Heart right ventricle (tissue), 16 donors: Measurements from ENCODE around the gene PRKACG. TPM values are rescaled to one million over a fixed set of nuclear protein-coding genes. Genes with fewer than 3 reads are reported as not detected.
"Not testable (repeated sequence)": the region's sequence is repeated elsewhere in the genome, so short reads cannot be mapped to it uniquely, and the experiment has no call there.

Experiments used
- ATAC-seq, 8 donors: fragments of 200-7000 bp; cut with Tn5 transposase; one replicate each; pipeline ENCODE4 v1.9.1; 2020; ENCODE audit warnings: mild to moderate bottlenecking in 8 of 8, moderate library complexity in 8 of 8, moderate number of reproducible peaks in 1 of 8
- DNase-seq, 2 donors: peaks; one replicate each; pipeline ENCODE4 v3.0.0-alpha.2; 2020
- H3K27ac ChIP-seq, 10 donors: fragments of 200-600 bp; sonication (generic) in 2 of 10; one replicate each; pipeline versions ENCODE4 v1.5.0 to v1.8.0; 2020 to 2022; ENCODE audit warnings: mild to moderate bottlenecking in 3 of 10
- H3K27me3 ChIP-seq, 7 donors: fragments of 200-600 bp; one replicate each; pipeline ENCODE4 v1.8.0; 2021 to 2022; ENCODE audit warnings: mild to moderate bottlenecking in 2 of 7
- H3K36me3 ChIP-seq, 9 donors: fragments of 200-600 bp; sonication (generic) in 1 of 9; one replicate each; pipeline versions ENCODE4 v1.5.0 to v1.8.0; 2020 to 2022; ENCODE audit warnings: mild to moderate bottlenecking in 2 of 9
- H3K4me1 ChIP-seq, 9 donors: fragments of 200-600 bp; sonication (generic) in 1 of 9; one replicate each; pipeline versions ENCODE4 v1.5.0 to v1.8.0; 2020 to 2022; ENCODE audit warnings: mild to moderate bottlenecking in 4 of 9
- H3K4me3 ChIP-seq, 10 donors: fragments of 200-600 bp; sonication (generic) in 2 of 10; one replicate each; pipeline versions ENCODE4 v1.5.0 to v1.8.0; 2020 to 2022; ENCODE audit warnings: mild to moderate bottlenecking in 7 of 10, moderate library complexity in 2 of 10
- H3K9me3 ChIP-seq, 11 donors: fragments of 200-600 bp in 10 of 11; sonication (generic) in 2 of 11; one replicate each; pipeline versions ENCODE4 v1.5.0 to v1.8.0; 2013 to 2022; ENCODE audit warnings: mild to moderate bottlenecking in 2 of 11, control low read depth in 1 of 11, moderate library complexity in 1 of 11
- WGBS, 2 donors: extraction: QIAGEN DNeasy Blood & Tissue Kit; methylation state at CpG; one replicate each; pipeline ENCODE4 v1.1.7; 2013; ENCODE audit warnings: inconsistent platforms in 1 of 2; 5-methylcytosine and 5-hydroxymethylcytosine counted together
- intact Hi-C, 10 donors: fragments of 100-400 bp; cut with DNase I; formaldehyde crosslinking; loops; one replicate each; pipeline versions ENCODE4 v1.11.1 to v1.14.2; 2022
- polyA plus RNA-seq, 2 donors: library from polyadenylated mRNA; stranded (reverse); fragments of 200-250 nt; gene quantifications; one replicate each; pipeline ENCODE4 v1.2.3, GENCODE V29; 2013
- total RNA-seq, 10 donors: library from RNA; stranded (reverse); fragmentation: NEBNext Ultra II Directional in 3 of 10; extraction: Animal tissue kit (Norgen Biotek cat#: 25700) in 3 of 10; gene quantifications; one replicate each; pipeline versions ENCODE4 v1.2.1 to v1.2.4, GENCODE V29; 2021 to 2023
- TF ChIP-seq, protein P1 (sequence below), 9 donors: fragments of 200-600 bp; sonication (generic) in 2 of 9; IDR thresholded peaks; one replicate each; pipeline versions ENCODE4 v1.5.0 to v1.8.0; 2021 to 2022; ENCODE audit warnings: antibody characterized with exemption in 9 of 9, mild to moderate bottlenecking in 5 of 9, moderate library complexity in 1 of 9
- donor health status: Arrhythmogenic right ventricular cardiomyopathy.
- donor health status: ischemic (EF 13 %, LVEDD 7.1; RV severe dilation, severe dysfunction).
- donor health status: healthy with polysubstance abuse.
- donor health status: DM: no; HTN: yes; CAD: no.
- donor health status: DM: no; HTN: no; CAD: no.
- donor health status: ischemic (EF 25% LVEDD 6.9; RV normal size, moderate dysfunction).
- donor health status: ischemic (EF 25% LVEDD 5.7; RV mildly dilated, moderate dysfunction).
- donor health status: healthy.
- donor health status: DM: yes; HTN: yes; CAD: no.
- donor health status: Ischemic cardiomyopathy.
- donor health status: ischemic (EF 35%, LVEDD 5.7; RV mildly dilated, moderate dysfunction).
- donor health status: nonischemic (EF 11% LVEDD 7.7; RV severe dilation, severe dysfunction).
- donor health status: DM: yes; HTN: yes; CAD: no.
- donor health status: PGD.
- donor health status: ischemic (EF 29% LVEDD 5.4; RV normal size, mild dysfunction).
- donor health status: nonischemic (EF 23%, LVEDD 6.1; RV moderate dilation, normal function).

Gene PRKACG
- total and polyA plus RNA-seq, 12 donors = not detected

GRCh38 chr9:69056191-69056815, 42.4 kb upstream of the PRKACG start:
- Histone ChIP-seq H3K27me3 (no peaks in the 10 kb centered on the region), H3K27ac (no peak overlapping the region), H3K4me1 (peaks cover 0 to 7% (median 0%) of the 10 kb centered on the region in 9 donors), H3K36me3 (peaks cover 0 to 44% (median 0%) of the 10 kb centered on the region in 9 donors), H3K9me3 (no peaks in the 10 kb centered on the region), H3K4me3 (no peak overlapping the region)
- intact Hi-C loops = loop anchor here in 6 of 10 donors (5.0 to 10.0 kb wide), 5 partner anchors 36 to 136 kb away; no protein-coding TSS in a partner anchor
- TF ChIP-seq, protein P1, sequence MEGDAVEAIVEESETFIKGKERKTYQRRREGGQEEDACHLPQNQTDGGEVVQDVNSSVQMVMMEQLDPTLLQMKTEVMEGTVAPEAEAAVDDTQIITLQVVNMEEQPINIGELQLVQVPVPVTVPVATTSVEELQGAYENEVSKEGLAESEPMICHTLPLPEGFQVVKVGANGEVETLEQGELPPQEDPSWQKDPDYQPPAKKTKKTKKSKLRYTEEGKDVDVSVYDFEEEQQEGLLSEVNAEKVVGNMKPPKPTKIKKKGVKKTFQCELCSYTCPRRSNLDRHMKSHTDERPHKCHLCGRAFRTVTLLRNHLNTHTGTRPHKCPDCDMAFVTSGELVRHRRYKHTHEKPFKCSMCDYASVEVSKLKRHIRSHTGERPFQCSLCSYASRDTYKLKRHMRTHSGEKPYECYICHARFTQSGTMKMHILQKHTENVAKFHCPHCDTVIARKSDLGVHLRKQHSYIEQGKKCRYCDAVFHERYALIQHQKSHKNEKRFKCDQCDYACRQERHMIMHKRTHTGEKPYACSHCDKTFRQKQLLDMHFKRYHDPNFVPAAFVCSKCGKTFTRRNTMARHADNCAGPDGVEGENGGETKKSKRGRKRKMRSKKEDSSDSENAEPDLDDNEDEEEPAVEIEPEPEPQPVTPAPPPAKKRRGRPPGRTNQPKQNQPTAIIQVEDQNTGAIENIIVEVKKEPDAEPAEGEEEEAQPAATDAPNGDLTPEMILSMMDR (IDR thresholded peaks at IDR 0.05) = no peak
- no peak for ATAC-seq
- no peak for DNase-seq
- WGBS, 2 donors = 94 to 95% methylated on average over 4 of the region's 4 CpGs

- ATAC-seq = no peak
- Histone ChIP-seq H3K4me1 (peaks cover 0 to 7% (median 0%) of the 10 kb centered on the region in 9 donors), H3K27ac (no peak overlapping the region), H3K36me3 (peaks cover 0 to 49% (median 0%) of the 10 kb centered on the region in 9 donors), H3K9me3 (no peaks in the 10 kb centered on the region), H3K4me3 (no peak overlapping the region), H3K27me3 (no peaks in the 10 kb centered on the region)
- TF ChIP-seq, protein P1 (IDR thresholded peaks at IDR 0.05) = no peak
- intact Hi-C loops = loop anchor here (1.0 to 10.0 kb wide), 8 partner anchors 37 to 138 kb away; no protein-coding TSS in a partner anchor
- 87 to 89% methylated on average over 1 of the region's 1 CpG for WGBS, 2 donors
- DNase-seq = no peak
Observed at GRCh38 chr9:69054989-69055388, 41.1 kb upstream of the PRKACG start.

- DNase-seq = not testable (repeated sequence)
- WGBS, 2 donors = 85% methylated on average over 11 to 12 of the region's 12 CpGs
- intact Hi-C loops = loop anchor here in 5 of 10 donors (5.0 to 10.0 kb wide), 3 partner anchors 64 to 141 kb away; no protein-coding TSS in a partner anchor
Observed at GRCh38 chr9:69050936-69051335, 37.0 kb upstream of the PRKACG start.

GRCh38 chr9:69049094-69049493, 35.2 kb upstream of the PRKACG start:
- Histone ChIP-seq H3K36me3 (peaks cover 0 to 46% (median 17%) of the 10 kb centered on the region in 9 donors), H3K4me1 (peaks cover 0 to 37% (median 20%) of the 10 kb centered on the region in 9 donors), H3K9me3 (no peaks in the 10 kb centered on the region), H3K27me3 (no peaks in the 10 kb centered on the region), H3K27ac (no peak overlapping the region), H3K4me3 (no peak overlapping the region)
- TF ChIP-seq, protein P1 (IDR thresholded peaks at IDR 0.05) = no peak
- WGBS, 2 donors = 90% methylated on average over 6 of the region's 6 CpGs
- ATAC-seq (no peak), DNase-seq (no peak)
- intact Hi-C loops = loop anchor here in 1 of 10 donors (10.0 kb wide), 1 partner anchor 506 kb away; no protein-coding TSS in a partner anchor

More at GRCh38 chr9:69050936-69051335, 37.0 kb upstream of the PRKACG start:
- H3K4me1 ChIP-seq = peaks cover 0 to 18% (median 3%) of the 10 kb centered on the region in 9 donors
- H3K36me3 ChIP-seq = peaks cover 0 to 59% (median 17%) of the 10 kb centered on the region in 9 donors
- not testable (repeated sequence) for H3K27me3 ChIP-seq, H3K27ac ChIP-seq, H3K4me3 ChIP-seq, ATAC-seq, H3K9me3 ChIP-seq

- WGBS, 2 donors = 61 to 72% methylated on average over 4 of the region's 4 CpGs
- Histone ChIP-seq H3K36me3 (peaks cover 0 to 44% (median 17%) of the 10 kb centered on the region in 9 donors), H3K4me3 (no peak overlapping the region), H3K4me1 (peaks cover 0 to 37% (median 21%) of the 10 kb centered on the region in 9 donors), H3K27me3 (no peaks in the 10 kb centered on the region), H3K9me3 (no peaks in the 10 kb centered on the region), H3K27ac (peak overlapping the region in 1 of 10 donors; percentile 33)
- intact Hi-C loops = loop anchor here in 1 of 10 donors (10.0 kb wide), 1 partner anchor 507 kb away; no protein-coding TSS in a partner anchor
- ATAC-seq = no peak
- DNase-seq = no peak
- TF ChIP-seq, protein P1 (IDR thresholded peaks at IDR 0.05) = no peak
Observed at GRCh38 chr9:69047371-69047770, 33.5 kb upstream of the PRKACG start.
